Neural progenitor cell (in vitro differentiated cells): ENCODE measurements around the gene AP4E1. TPM values are rescaled to one million over a fixed set of nuclear protein-coding genes. Genes with fewer than 3 reads are reported as not detected.
"Not testable (repeated sequence)": the region's sequence is repeated elsewhere in the genome, so short reads cannot be mapped to it uniquely, and the experiment has no call there.

Experiments
- DNase-seq: peaks from one replicate; pipeline ENCODE4 v3.0.0-alpha.2; 2016; ENCODE audit warnings: low spot score
- H2AFZ ChIP-seq: fragments of 200-600 bp; sonication (generic); replicated peaks from 2 replicates; pipeline ENCODE4 v1.6.1; 2016; ENCODE audit warnings: antibody characterized with exemption
- H3F3A ChIP-seq: fragments of 200-600 bp; sonication (generic); 2 replicates; pipeline ENCODE4 v1.6.1; 2016; ENCODE audit warnings: antibody characterized with exemption, low read depth
- H3K27ac ChIP-seq: fragments of 200-600 bp; sonication (generic); 2 replicates; pipeline ENCODE4 v1.5.1; 2016; ENCODE audit warnings: mild to moderate bottlenecking
- H3K27me3 ChIP-seq: fragments of 200-600 bp; sonication (generic); 2 replicates; pipeline ENCODE4 v1.6.1; 2016; ENCODE audit warnings: mild to moderate bottlenecking, moderate library complexity
- H3K36me3 ChIP-seq: fragments of 200-600 bp; sonication (generic); 2 replicates; pipeline ENCODE4 v1.5.1; 2016
- H3K4me1 ChIP-seq: fragments of 200-600 bp; sonication (generic); 2 replicates; pipeline ENCODE4 v1.6.1; 2016; ENCODE audit warnings: mixed run types
- H3K4me2 ChIP-seq: fragments of 200-600 bp; sonication (generic); 2 replicates; pipeline ENCODE4 v1.6.1; 2016
- H3K4me3 ChIP-seq: fragments of 200-600 bp; sonication (generic); 2 replicates; pipeline ENCODE4 v1.5.1; 2016
- H3K79me2 ChIP-seq: fragments of 200-600 bp; sonication (generic); 2 replicates; pipeline ENCODE4 v1.6.1; 2016; ENCODE audit warnings: low read depth
- H3K9ac ChIP-seq: fragments of 200-600 bp; sonication (generic); 2 replicates; pipeline ENCODE4 v1.6.1; 2016
- H3K9me3 ChIP-seq: fragments of 200-600 bp; sonication (generic); 2 replicates; pipeline ENCODE4 v1.5.1; 2016; ENCODE audit warnings: low read depth
- H4K20me1 ChIP-seq: fragments of 200-600 bp; sonication (generic); 2 replicates; pipeline ENCODE4 v1.6.1; 2016; ENCODE audit warnings: low read depth
- H3K27ac Mint-ChIP-seq: 3 replicates; pipeline ENCODE4 v1.8.0; 2021; ENCODE audit warnings: mixed read lengths
- H3K27me3 Mint-ChIP-seq: 2 replicates; pipeline ENCODE4 v1.8.0; 2022; ENCODE audit warnings: low read depth, mild to moderate bottlenecking, inconsistent platforms, moderate library complexity, mixed read lengths; ENCODE audit not compliant: insufficient read depth
- H3K36me3 Mint-ChIP-seq: 3 replicates; pipeline ENCODE4 v1.8.0; 2021; ENCODE audit warnings: mixed read lengths
- H3K4me1 Mint-ChIP-seq: 3 replicates; pipeline ENCODE4 v1.8.0; 2021; ENCODE audit warnings: mixed read lengths
- H3K4me3 Mint-ChIP-seq: 3 replicates; pipeline ENCODE4 v1.8.0; 2021; ENCODE audit warnings: mild to moderate bottlenecking, moderate library complexity, mixed read lengths
- H3K9me3 Mint-ChIP-seq: 3 replicates; pipeline ENCODE4 v1.8.0; 2020; ENCODE audit warnings: mixed read lengths
- CTCF ChIP-seq: fragments of 200-600 bp; sonication (generic); IDR thresholded peaks from 2 replicates; pipeline ENCODE4 v1.5.1; 2017; ENCODE audit warnings: antibody characterized with exemption, mild to moderate bottlenecking
- EZH2 ChIP-seq: fragments of 200-600 bp; sonication (generic); IDR thresholded peaks from 2 replicates; pipeline ENCODE4 v1.6.1; 2017; ENCODE audit warnings: antibody characterized with exemption, mild to moderate bottlenecking, moderate library complexity
- EZH2phosphoT487 ChIP-seq: fragments of 200-600 bp; sonication (generic); IDR thresholded peaks from 2 replicates; pipeline ENCODE4 v1.6.1; 2017; ENCODE audit warnings: antibody characterized with exemption
- total RNA-seq: library from RNA; depleted of rRNA; stranded (reverse); fragments of >200 nt; gene quantifications from 2 replicates; pipeline ENCODE4 v1.2.3, GENCODE V29; 2015; ENCODE audit warnings: low replicate concordance

Gene AP4E1
- total RNA-seq, 1 donor from 2014 or later, result 14.0 TPM

GRCh38 chr15:50911001-50911400 is 2.5 kb downstream of the AP4E1 start:
- DNase-seq, result no peak
- Mint-ChIP-seq H3K4me1 (peaks cover 18% of the 10 kb centered on the region), H3K9me3 (no peaks in the 10 kb centered on the region), H3K27me3 (peaks cover 2% of the 10 kb centered on the region), H3K4me3 (no peak overlapping the region), H3K27ac (no peak overlapping the region), H3K36me3 (no peaks in the 10 kb centered on the region)
- Histone ChIP-seq H3F3A (peaks cover 5% of the 10 kb centered on the region), H3K27ac (no peak overlapping the region), H3K4me3 (no peak overlapping the region), H4K20me1 (no peaks in the 10 kb centered on the region), H2AFZ (no peak overlapping the region), H3K36me3 (peaks cover 8% of the 10 kb centered on the region), H3K9ac (no peak overlapping the region), H3K27me3 (no peaks in the 10 kb centered on the region), H3K4me1 (no peaks in the 10 kb centered on the region), H3K4me2 (no peak overlapping the region), H3K79me2 (peaks cover 23% of the 10 kb centered on the region), H3K9me3 (no peaks in the 10 kb centered on the region)
- TF ChIP-seq EZH2, result no peak
- no peak for TF ChIP-seq EZH2phosphoT487
- TF ChIP-seq CTCF, result no peak

GRCh38 chr15:50911621-50912020 is 3.1 kb downstream of the AP4E1 start:
- H3K4me3 ChIP-seq, result no peak overlapping the region
- no peak overlapping the region for H3K4me3 Mint-ChIP-seq
- no peak overlapping the region for H3K27ac ChIP-seq
- H2AFZ ChIP-seq, result no peak overlapping the region
- no peak overlapping the region for H3K27ac Mint-ChIP-seq
- no peak for DNase-seq
- H3F3A ChIP-seq, result peaks cover 5% of the 10 kb centered on the region
- peaks cover 18% of the 10 kb centered on the region for H3K4me1 Mint-ChIP-seq
- H3K4me1 ChIP-seq, result no peaks in the 10 kb centered on the region
- H3K27me3 Mint-ChIP-seq, result peaks cover 2% of the 10 kb centered on the region
- H3K27me3 ChIP-seq, result no peaks in the 10 kb centered on the region
- H3K79me2 ChIP-seq, result peaks cover 23% of the 10 kb centered on the region
- no peak overlapping the region for H3K4me2 ChIP-seq
- no peak overlapping the region for H3K9ac ChIP-seq
- peaks cover 8% of the 10 kb centered on the region for H3K36me3 ChIP-seq
- no peaks in the 10 kb centered on the region for H3K9me3 Mint-ChIP-seq
- TF ChIP-seq EZH2, result no peak
- no peak for TF ChIP-seq EZH2phosphoT487
- no peak for TF ChIP-seq CTCF
- no peaks in the 10 kb centered on the region for H3K36me3 Mint-ChIP-seq
- H3K9me3 ChIP-seq, result no peaks in the 10 kb centered on the region
- no peaks in the 10 kb centered on the region for H4K20me1 ChIP-seq

GRCh38 chr15:50916400-50916799 is 7.9 kb downstream of the AP4E1 start:
- Mint-ChIP-seq H3K27ac (no peak overlapping the region), H3K4me3 (no peak overlapping the region), H3K9me3 (no peaks in the 10 kb centered on the region), H3K27me3 (no peaks in the 10 kb centered on the region), H3K4me1 (no peaks in the 10 kb centered on the region), H3K36me3 (peaks cover 10% of the 10 kb centered on the region)
- no peak for TF ChIP-seq EZH2phosphoT487
- TF ChIP-seq EZH2, result no peak
- no peak for TF ChIP-seq CTCF
- H3K4me3 ChIP-seq, result no peak overlapping the region
- H3K27ac ChIP-seq, result no peak overlapping the region
- no peaks in the 10 kb centered on the region for H4K20me1 ChIP-seq
- H3K4me1 ChIP-seq, result no peaks in the 10 kb centered on the region
- H3K27me3 ChIP-seq, result no peaks in the 10 kb centered on the region
- H3K4me2 ChIP-seq, result no peak overlapping the region
- H3K36me3 ChIP-seq, result peaks cover 8% of the 10 kb centered on the region
- no peaks in the 10 kb centered on the region for H3K79me2 ChIP-seq
- H2AFZ ChIP-seq, result no peak overlapping the region
- no peaks in the 10 kb centered on the region for H3K9me3 ChIP-seq
- H3F3A ChIP-seq, result no peaks in the 10 kb centered on the region
- DNase-seq, result no peak
- no peak overlapping the region for H3K9ac ChIP-seq

GRCh38 chr15:50919359-50919758 is 10.9 kb downstream of the AP4E1 start:
- DNase-seq, H3K27me3 ChIP-seq, H4K20me1 ChIP-seq, H3K27ac ChIP-seq, H3K9me3 ChIP-seq, H3K9me3 Mint-ChIP-seq, H3K4me3 Mint-ChIP-seq, H3K4me1 ChIP-seq, H3K4me2 ChIP-seq, H3K9ac ChIP-seq, H3F3A ChIP-seq, H3K27ac Mint-ChIP-seq, H3K79me2 ChIP-seq, H2AFZ ChIP-seq, H3K4me1 Mint-ChIP-seq, H3K27me3 Mint-ChIP-seq, H3K4me3 ChIP-seq: not testable (repeated sequence)
- peaks cover 13% of the 10 kb centered on the region for H3K36me3 Mint-ChIP-seq
- H3K36me3 ChIP-seq, result peaks cover 14% of the 10 kb centered on the region
